GM19455 (cell line): ENCODE results near the gene DPPA5.
"Not testable (repeated sequence)": the region's sequence is repeated elsewhere in the genome, so short reads cannot be mapped to it uniquely, and the experiment has no call there.

Experiments
- ATAC-seq: cut with Tn5 transposase; IDR thresholded peaks from one replicate; pipeline ENCODE4 v1.9.1; 2021; ENCODE audit not compliant: unreplicated experiment

Gene DPPA5

GRCh38 chr6:73353636-73354593 lies at the start of gene DPPA5:
TSS of gene DPPA5 (minus strand) at chr6:73354276. CDS start at chr6:73354225, 51 bp downstream.
- ATAC-seq: no peak

- ATAC-seq: no peak
Observed at GRCh38 chr6:73400656-73401055, 46.6 kb upstream of the DPPA5 start.

- no peak for ATAC-seq
Observed at GRCh38 chr6:73395875-73396274, 41.8 kb upstream of the DPPA5 start.

GRCh38 chr6:73394577-73395354 lies 40.7 kb upstream of the DPPA5 start, which contains the start of gene DDX43:
TSS of gene DDX43 (plus strand) at chr6:73394828. CDS start at chr6:73394906, 78 bp downstream.
- ATAC-seq: peak; percentile 73

GRCh38 chr6:73393278-73393677 lies 39.2 kb upstream of the DPPA5 start:
- no peak for ATAC-seq

GRCh38 chr6:73392188-73392587 lies 38.1 kb upstream of the DPPA5 start:
- ATAC-seq: not testable (repeated sequence)

- ATAC-seq: no peak
Observed at GRCh38 chr6:73391675-73392074, 37.6 kb upstream of the DPPA5 start.

- no peak for ATAC-seq
Observed at GRCh38 chr6:73389854-73390253, 35.8 kb upstream of the DPPA5 start.

- peak; percentile 72 for ATAC-seq
Observed at GRCh38 chr6:73388800-73389512, 34.9 kb upstream of the DPPA5 start.

GRCh38 chr6:73388433-73388799 lies 34.3 kb upstream of the DPPA5 start:
- ATAC-seq: peak; percentile 29

- ATAC-seq: no peak
Observed at GRCh38 chr6:73382462-73383113, 28.5 kb upstream of the DPPA5 start.

GRCh38 chr6:73381531-73381930 lies 27.5 kb upstream of the DPPA5 start:
- not testable (repeated sequence) for ATAC-seq

- ATAC-seq: no peak
Observed at GRCh38 chr6:73377225-73377624, 23.1 kb upstream of the DPPA5 start.

GRCh38 chr6:73375216-73375615 lies 21.1 kb upstream of the DPPA5 start:
- no peak for ATAC-seq

GRCh38 chr6:73372516-73372915 lies 18.4 kb upstream of the DPPA5 start:
- no peak for ATAC-seq

GRCh38 chr6:73371984-73372383 lies 17.9 kb upstream of the DPPA5 start:
- no peak for ATAC-seq

- no peak for ATAC-seq
Observed at GRCh38 chr6:73369563-73369962, 15.5 kb upstream of the DPPA5 start, which contains the start of gene OOEP. TSS of gene OOEP (minus strand) at chr6:73369897. CDS start at chr6:73369792, 105 bp downstream.

- no peak for ATAC-seq
Observed at GRCh38 chr6:73369157-73369556, 15.1 kb upstream of the DPPA5 start.

GRCh38 chr6:73368675-73369074 lies 14.6 kb upstream of the DPPA5 start:
- no peak for ATAC-seq

GRCh38 chr6:73367761-73368355 lies 13.8 kb upstream of the DPPA5 start:
- no peak for ATAC-seq
